ENCODE data around the gene ITGA6. TPM values are rescaled to one million over a fixed set of nuclear protein-coding genes. Genes with fewer than 3 reads are reported as not detected.

The ITGA6 gene
- total RNA-seq, 4 donors from 2014 or later, result 34.8 to 66.6 (median 52.7) TPM

DNA sequence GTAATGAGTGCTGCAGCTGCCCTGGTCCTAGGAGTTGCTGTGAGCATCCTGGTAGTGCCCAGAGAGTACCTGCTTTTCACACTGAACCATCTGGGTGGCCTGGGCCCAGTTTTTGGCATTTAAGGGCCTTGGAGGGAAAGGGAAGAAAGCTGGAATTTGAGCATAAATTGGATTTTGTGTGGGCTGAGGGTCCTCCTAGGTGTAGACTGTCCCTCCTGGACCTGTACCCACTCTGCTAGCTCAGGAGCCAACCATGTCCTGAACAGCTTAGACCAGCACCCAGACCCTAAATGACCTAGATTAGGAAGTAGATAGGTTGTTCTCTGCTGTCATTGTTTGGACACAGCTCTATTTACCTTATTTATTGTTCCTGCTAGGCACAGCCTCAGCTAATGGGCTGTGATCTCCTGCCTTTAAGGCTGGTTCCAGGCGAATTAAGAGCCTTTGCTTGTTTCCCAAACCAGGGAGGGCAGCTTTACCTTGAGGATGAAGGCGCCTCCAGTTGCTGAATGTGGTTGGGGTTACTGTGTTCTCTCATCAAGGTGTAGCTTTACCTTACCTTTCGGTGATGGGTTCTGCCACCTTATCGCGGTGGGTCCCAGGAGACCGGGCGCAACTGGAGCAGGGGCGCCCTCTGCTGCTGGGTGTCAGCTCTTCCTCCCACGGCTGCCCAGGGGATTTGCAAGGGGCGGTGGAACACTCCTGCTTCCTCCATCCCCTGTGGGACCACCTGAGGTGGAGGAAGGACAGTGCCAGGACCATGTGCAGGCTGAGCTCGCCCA, 34.4 kb downstream of the ITGA6 start:
- DNase-seq, result peak; percentile 59 to 67
- Histone ChIP-seq H3K9me3 (no peaks in the 10 kb centered on the region), H3K4me1 (peaks cover 9 to 22% of the 10 kb centered on the region in 2 donors), H3K36me3 (no peaks in the 10 kb centered on the region), H3K4me3 (replicated peaks in 1 of 3) (no peak overlapping the region), H3K27me3 (no peaks in the 10 kb centered on the region), H3K27ac (no peak overlapping the region)
- 15 to 25% methylated on average over 11 of the region's 11 CpGs for WGBS, 2 donors
- TF ChIP-seq, protein P1, sequence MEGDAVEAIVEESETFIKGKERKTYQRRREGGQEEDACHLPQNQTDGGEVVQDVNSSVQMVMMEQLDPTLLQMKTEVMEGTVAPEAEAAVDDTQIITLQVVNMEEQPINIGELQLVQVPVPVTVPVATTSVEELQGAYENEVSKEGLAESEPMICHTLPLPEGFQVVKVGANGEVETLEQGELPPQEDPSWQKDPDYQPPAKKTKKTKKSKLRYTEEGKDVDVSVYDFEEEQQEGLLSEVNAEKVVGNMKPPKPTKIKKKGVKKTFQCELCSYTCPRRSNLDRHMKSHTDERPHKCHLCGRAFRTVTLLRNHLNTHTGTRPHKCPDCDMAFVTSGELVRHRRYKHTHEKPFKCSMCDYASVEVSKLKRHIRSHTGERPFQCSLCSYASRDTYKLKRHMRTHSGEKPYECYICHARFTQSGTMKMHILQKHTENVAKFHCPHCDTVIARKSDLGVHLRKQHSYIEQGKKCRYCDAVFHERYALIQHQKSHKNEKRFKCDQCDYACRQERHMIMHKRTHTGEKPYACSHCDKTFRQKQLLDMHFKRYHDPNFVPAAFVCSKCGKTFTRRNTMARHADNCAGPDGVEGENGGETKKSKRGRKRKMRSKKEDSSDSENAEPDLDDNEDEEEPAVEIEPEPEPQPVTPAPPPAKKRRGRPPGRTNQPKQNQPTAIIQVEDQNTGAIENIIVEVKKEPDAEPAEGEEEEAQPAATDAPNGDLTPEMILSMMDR (IDR thresholded peaks at IDR 0.05), result peak; percentile 55 to 87 (median 78)
- no peak for TF ChIP-seq POLR2A (IDR thresholded peaks at IDR 0.05)
- intact Hi-C loops (cut with DNase I), result no loop called here

DNA sequence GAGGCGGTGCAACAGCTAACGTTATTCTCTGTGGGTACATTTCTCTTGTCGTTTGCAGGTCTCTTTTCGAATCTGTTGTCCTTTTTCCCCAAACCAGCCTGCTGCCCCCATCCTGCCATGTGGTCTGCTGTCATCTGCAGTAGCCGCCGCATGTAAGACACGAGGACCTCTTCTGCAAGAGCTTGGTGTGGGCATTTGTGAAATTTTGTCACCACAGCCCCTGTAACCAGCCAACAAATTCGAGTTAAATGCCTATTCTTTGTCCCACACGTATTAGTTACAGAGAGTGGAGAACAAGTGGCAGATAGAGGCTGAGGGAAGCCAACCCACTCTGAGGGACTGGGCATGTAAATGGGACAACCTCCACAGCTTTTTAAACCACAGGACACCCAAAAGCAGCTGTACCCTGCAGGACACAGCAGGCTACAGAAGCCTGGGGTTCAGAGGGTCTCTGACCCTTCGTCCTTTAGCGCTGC, 35.0 kb downstream of the ITGA6 start:
- intact Hi-C loops (cut with DNase I), result no loop called here
- 58 to 70% methylated on average over 11 of the region's 11 CpGs for WGBS, 2 donors
- H3K4me3 ChIP-seq (replicated peaks in 1 of 3), result no peak overlapping the region

DNA sequence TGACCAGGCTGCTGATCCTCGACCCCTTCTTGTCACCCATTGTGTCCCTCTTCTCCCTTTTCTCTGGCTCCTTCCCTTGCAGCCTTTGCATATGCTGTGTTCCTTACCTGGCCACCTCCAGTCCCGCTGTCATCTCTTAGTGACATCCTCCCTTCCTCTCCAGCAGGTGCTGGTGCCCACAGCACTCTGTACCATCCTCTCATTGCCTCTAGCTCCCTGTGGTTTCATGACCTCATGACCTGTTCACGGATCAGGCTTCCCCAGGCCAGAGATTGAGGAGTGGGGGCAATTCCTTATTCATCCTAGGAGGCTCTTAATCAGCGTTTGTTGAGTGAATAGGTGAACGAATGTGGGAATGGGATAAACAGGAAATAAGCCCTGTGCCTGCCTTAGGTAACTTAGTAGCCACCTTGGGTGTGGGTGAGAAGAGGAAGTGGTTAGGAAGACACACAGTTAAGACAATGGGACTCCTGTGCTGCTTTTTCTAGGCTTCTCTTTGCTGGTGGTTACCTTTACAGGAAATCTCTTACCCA, 35.5 kb downstream of the ITGA6 start:
- peaks cover 9 to 22% of the 10 kb centered on the region in 2 donors for H3K4me1 ChIP-seq
- intact Hi-C loops (cut with DNase I), result no loop called here
- no peaks in the 10 kb centered on the region for H3K9me3 ChIP-seq
- no peak overlapping the region for H3K4me3 ChIP-seq (replicated peaks in 1 of 3)
- no peak overlapping the region for H3K27ac ChIP-seq
- H3K36me3 ChIP-seq, result no peaks in the 10 kb centered on the region
- 65 to 77% methylated on average over 5 of the region's 5 CpGs for WGBS, 2 donors
- no peaks in the 10 kb centered on the region for H3K27me3 ChIP-seq
- TF ChIP-seq, protein P1 (IDR thresholded peaks at IDR 0.05), result no peak
- no peak for TF ChIP-seq POLR2A (IDR thresholded peaks at IDR 0.05)
- no peak for DNase-seq

More for the DNA sequence above, 35.0 kb downstream of the ITGA6 start:
- H3K9me3 ChIP-seq, result no peaks in the 10 kb centered on the region
- H3K36me3 ChIP-seq, result no peaks in the 10 kb centered on the region
- no peak overlapping the region for H3K27ac ChIP-seq
- no peak for DNase-seq
- no peaks in the 10 kb centered on the region for H3K27me3 ChIP-seq
- no peak for TF ChIP-seq POLR2A (IDR thresholded peaks at IDR 0.05)
- TF ChIP-seq, protein P1 (IDR thresholded peaks at IDR 0.05), result no peak
- peaks cover 9 to 22% of the 10 kb centered on the region in 2 donors for H3K4me1 ChIP-seq

DNA sequence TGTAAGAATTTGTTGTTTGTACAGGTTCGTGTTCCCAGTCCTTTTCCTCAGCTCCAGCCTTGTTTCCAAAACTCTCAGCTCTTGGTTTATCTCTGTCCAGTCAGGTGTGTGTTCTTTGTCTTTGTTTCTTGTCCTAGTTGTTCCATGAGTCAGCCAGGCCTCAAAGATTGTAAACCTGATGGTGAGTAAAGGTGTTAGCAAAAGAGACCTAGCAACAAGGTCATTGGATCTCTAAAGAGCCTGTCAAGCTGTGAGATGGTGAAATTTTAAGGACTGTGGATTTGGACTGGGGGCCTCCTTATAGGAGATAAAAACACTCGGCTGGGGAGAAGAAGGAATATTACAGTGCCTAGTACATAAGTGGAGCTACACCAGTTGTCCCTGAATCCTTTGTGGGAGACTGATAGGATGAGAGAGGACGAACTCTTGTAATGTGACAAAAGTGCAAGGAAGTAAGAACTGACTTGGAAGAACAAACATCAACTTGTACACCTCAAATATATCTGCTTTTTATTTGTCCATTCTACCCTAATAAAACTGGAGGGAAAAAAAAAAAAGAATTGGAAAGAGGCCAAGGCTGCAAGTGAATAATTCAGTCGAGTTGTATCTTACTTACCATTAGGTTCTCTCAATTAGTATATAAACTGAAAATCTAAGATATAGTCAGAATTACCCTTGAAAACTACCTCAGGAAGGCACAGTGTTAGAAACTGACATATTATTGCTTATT, 37.2 kb downstream of the ITGA6 start:
- Histone ChIP-seq H3K27ac (no peak overlapping the region), H3K4me3 (replicated peaks in 1 of 3) (no peak overlapping the region), H3K27me3 (no peaks in the 10 kb centered on the region), H3K9me3 (no peaks in the 10 kb centered on the region), H3K4me1 (peaks cover 9 to 22% of the 10 kb centered on the region in 2 donors), H3K36me3 (no peaks in the 10 kb centered on the region)
- intact Hi-C loops (cut with DNase I), result loop anchor here (2.0 kb wide), 1 partner anchor 292 kb away; no protein-coding TSS in a partner anchor
- TF ChIP-seq POLR2A (IDR thresholded peaks at IDR 0.05), result no peak
- TF ChIP-seq, protein P1 (IDR thresholded peaks at IDR 0.05), result no peak
- no peak for DNase-seq
- WGBS, 2 donors, result 66 to 72% methylated on average over 4 of the region's 4 CpGs

Measured in thyroid gland (tissue), 4 donors.